Measurements from ENCODE around the gene CSNK2B. TPM values are rescaled to one million over a fixed set of nuclear protein-coding genes. Genes with fewer than 3 reads are reported as not detected.

CSNK2B gene
- total RNA-seq, 1 experiment from 2014 or later = 219 TPM

GRCh38 chr6:31631681-31632278 is 34.1 kb upstream of the CSNK2B start:
- POLR2A ChIA-PET = no interaction called here
- CTCF ChIA-PET = no interaction called here
- in situ Hi-C loops (cut with HindIII; ENCODE audit: low pct_unique_long_range_greater_than_20kb, low sequenced_read_pairs) (no loop called here), intact Hi-C loops (cut with micrococcal nuclease; ENCODE audit: unreplicated experiment) (no loop called here)
- Histone ChIP-seq H3K27me3 (ENCODE audit: control insufficient read depth, insufficient read depth, low read length) (no peaks in the 10 kb centered on the region), H3K9me3 (ENCODE audit: control insufficient read depth, insufficient read depth, low read depth, low read length) (no peaks in the 10 kb centered on the region), H3K36me3 (ENCODE audit: control insufficient read depth, insufficient read depth, low read length) (peaks cover 49% of the 10 kb centered on the region), H3K27ac (ENCODE audit: low read length) (no peak overlapping the region), H3K4me1 (ENCODE audit: control insufficient read depth, insufficient read depth, low read length) (peaks cover 8% of the 10 kb centered on the region; the same call in 1 of the 2 replicates), H3K4me3 (ENCODE audit: low read depth in 2 of 2, low read length in 2 of 2) (no peak overlapping the region)
- BruUV-seq (replicated peaks) = no TSS peak
- no peak for TF ChIP-seq SIN3A (IDR thresholded peaks at IDR 0.05; ENCODE audit: borderline replicate concordance, insufficient read depth, low read depth, low read length)
- no peak for TF ChIP-seq TCF7L2 (IDR thresholded peaks at IDR 0.05; ENCODE audit: low read depth, low read length)
- TF ChIP-seq, protein P1, sequence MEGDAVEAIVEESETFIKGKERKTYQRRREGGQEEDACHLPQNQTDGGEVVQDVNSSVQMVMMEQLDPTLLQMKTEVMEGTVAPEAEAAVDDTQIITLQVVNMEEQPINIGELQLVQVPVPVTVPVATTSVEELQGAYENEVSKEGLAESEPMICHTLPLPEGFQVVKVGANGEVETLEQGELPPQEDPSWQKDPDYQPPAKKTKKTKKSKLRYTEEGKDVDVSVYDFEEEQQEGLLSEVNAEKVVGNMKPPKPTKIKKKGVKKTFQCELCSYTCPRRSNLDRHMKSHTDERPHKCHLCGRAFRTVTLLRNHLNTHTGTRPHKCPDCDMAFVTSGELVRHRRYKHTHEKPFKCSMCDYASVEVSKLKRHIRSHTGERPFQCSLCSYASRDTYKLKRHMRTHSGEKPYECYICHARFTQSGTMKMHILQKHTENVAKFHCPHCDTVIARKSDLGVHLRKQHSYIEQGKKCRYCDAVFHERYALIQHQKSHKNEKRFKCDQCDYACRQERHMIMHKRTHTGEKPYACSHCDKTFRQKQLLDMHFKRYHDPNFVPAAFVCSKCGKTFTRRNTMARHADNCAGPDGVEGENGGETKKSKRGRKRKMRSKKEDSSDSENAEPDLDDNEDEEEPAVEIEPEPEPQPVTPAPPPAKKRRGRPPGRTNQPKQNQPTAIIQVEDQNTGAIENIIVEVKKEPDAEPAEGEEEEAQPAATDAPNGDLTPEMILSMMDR (IDR thresholded peaks at IDR 0.05) = no peak
- DNase-seq (ENCODE audit: low read depth, low spot score) (no peak), ATAC-seq (no peak)

- ChIA-PET POLR2A (no interaction called here), CTCF (interaction anchor here (0.6 kb wide), 1 partner anchor 34 kb away, joined by 4 read pairs; no protein-coding TSS in a partner anchor)
- no peak overlapping the region for H3K4me3 ChIP-seq (ENCODE audit: low read depth in 2 of 2, low read length in 2 of 2)
- ATAC-seq (no peak), DNase-seq (ENCODE audit: low read depth, low spot score) (no peak)
- intact Hi-C loops (cut with micrococcal nuclease; ENCODE audit: unreplicated experiment) (no loop called here), in situ Hi-C loops (cut with HindIII; ENCODE audit: low pct_unique_long_range_greater_than_20kb, low sequenced_read_pairs) (no loop called here)
- H3K9me3 ChIP-seq (ENCODE audit: control insufficient read depth, insufficient read depth, low read depth, low read length) = no peaks in the 10 kb centered on the region
- peaks cover 11% of the 10 kb centered on the region; the same call in 1 of the 2 replicates for H3K4me1 ChIP-seq (ENCODE audit: control insufficient read depth, insufficient read depth, low read length)
- no TSS peak for BruUV-seq (replicated peaks)
- H3K27me3 ChIP-seq (ENCODE audit: control insufficient read depth, insufficient read depth, low read length) = no peaks in the 10 kb centered on the region
- TF ChIP-seq SIN3A (IDR thresholded peaks at IDR 0.05; ENCODE audit: borderline replicate concordance, insufficient read depth, low read depth, low read length) (no peak), POLR2AphosphoS5 (IDR thresholded peaks at IDR 0.05; ENCODE audit: low read depth, low read length) (0 out of 2 replicates have a peak, but pooled peaks have one; percentile 39)
- H3K27ac ChIP-seq (ENCODE audit: low read length) = 0 out of 2 replicates have a peak overlapping the region, but pooled peaks have one; percentile 13
- H3K36me3 ChIP-seq (ENCODE audit: control insufficient read depth, insufficient read depth, low read length) = peaks cover 43% of the 10 kb centered on the region
Measured at GRCh38 chr6:31632279-31632946, 33.5 kb upstream of the CSNK2B start.

DNA sequence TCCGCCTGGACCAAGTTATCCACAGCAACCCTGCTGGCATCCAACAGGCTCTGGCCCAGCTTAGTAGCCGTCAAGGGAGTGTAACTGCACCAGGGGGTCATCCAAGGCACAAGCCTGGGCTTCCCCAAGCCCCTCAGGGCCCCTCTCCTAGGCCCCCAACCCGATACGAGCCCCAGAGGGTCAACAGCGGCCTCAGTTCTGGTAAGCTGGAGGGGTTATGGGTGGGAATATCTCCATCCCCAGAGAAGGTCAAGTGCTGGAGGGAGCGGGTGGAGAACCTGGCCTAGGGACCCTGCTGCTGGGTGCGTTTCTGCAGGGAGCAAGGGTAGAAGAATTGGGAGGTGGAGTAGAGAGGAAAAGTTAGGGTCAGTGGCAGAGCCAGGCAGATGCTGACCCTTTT is 32.4 kb upstream of the CSNK2B start:
- DNase-seq (ENCODE audit: low read depth, low spot score) (no peak), ATAC-seq (no peak)
- in situ Hi-C loops (cut with HindIII; ENCODE audit: low pct_unique_long_range_greater_than_20kb, low sequenced_read_pairs) = no loop called here
- TF ChIP-seq, protein P1 (IDR thresholded peaks at IDR 0.05) = no peak
- no peak for TF ChIP-seq TCF7L2 (IDR thresholded peaks at IDR 0.05; ENCODE audit: low read depth, low read length)
- no peak for TF ChIP-seq SIN3A (IDR thresholded peaks at IDR 0.05; ENCODE audit: borderline replicate concordance, insufficient read depth, low read depth, low read length)
- TF ChIP-seq POLR2AphosphoS5 (IDR thresholded peaks at IDR 0.05; ENCODE audit: low read depth, low read length) = no peak; the same call in 1 of the 2 replicates
- no TSS peak for BruUV-seq (replicated peaks)
- Histone ChIP-seq H3K4me1 (ENCODE audit: control insufficient read depth, insufficient read depth, low read length) (peaks cover 11% of the 10 kb centered on the region; the same call in 1 of the 2 replicates), H3K36me3 (ENCODE audit: control insufficient read depth, insufficient read depth, low read length) (peaks cover 39% of the 10 kb centered on the region), H3K27me3 (ENCODE audit: control insufficient read depth, insufficient read depth, low read length) (no peaks in the 10 kb centered on the region), H3K27ac (ENCODE audit: low read length) (no peak overlapping the region; the same call in 1 of the 2 replicates), H3K4me3 (ENCODE audit: low read depth in 2 of 2, low read length in 2 of 2) (no peak overlapping the region), H3K9me3 (ENCODE audit: control insufficient read depth, insufficient read depth, low read depth, low read length) (no peaks in the 10 kb centered on the region)
- ChIA-PET CTCF (interaction anchor here (0.6 kb wide), 1 partner anchor 1880 kb away, joined by 3 read pairs; no protein-coding TSS in a partner anchor), POLR2A (no interaction called here)
- intact Hi-C loops (cut with micrococcal nuclease; ENCODE audit: unreplicated experiment) = no loop called here

All from Panc1 (cell line).